H1 (cell line): ENCODE results near the gene GAS7. TPM values are rescaled to one million over a fixed set of nuclear protein-coding genes. Genes with fewer than 3 reads are reported as not detected.

Experiments
- CREB1 ChIP-seq: IDR thresholded peaks from 2 replicates; pipeline ENCODE4 v1.6.1; 2012; ENCODE audit warnings: inconsistent platforms
- NRF1 ChIP-seq: IDR thresholded peaks from 2 replicates; pipeline ENCODE4 v1.6.1; 2011; ENCODE audit warnings: mild to moderate bottlenecking, low read depth, low read length, improper control_type of control experiment
- polyA plus RNA-seq, 7 experiments: library from polyadenylated mRNA; depleted of rRNA in 3 of 7; stranded (reverse) in 5 of 7; unstranded in 2 of 7; fragments of >200 nt in 5 of 7; fragments of 200-250 nt in 2 of 7; gene quantifications; 1 replicate in 5 of 7; 2 replicates in 1 of 7; 4 replicates in 1 of 7; pipeline versions ENCODE4 v1.2.1 to v1.2.3, GENCODE V29; 2011 to 2013; ENCODE audit warnings: missing spikeins in 2 of 7, mixed read lengths in 2 of 7
- total RNA-seq: library from RNA; stranded (reverse); fragmentation: NEBNext Ultra II Directional; extraction: Animal tissue kit (Norgen Biotek cat#: 25700); gene quantifications from 2 replicates; pipeline ENCODE4 v1.2.1, GENCODE V29; 2021
- TF ChIP-seq, protein P1 (sequence below): fragments of 300-600 bp; sonication (generic); IDR thresholded peaks from 2 replicates; pipeline ENCODE4 v1.7.1; 2012; ENCODE audit warnings: low read length, moderate library complexity, mild to moderate bottlenecking, inconsistent platforms; ENCODE audit not compliant: insufficient replicate concordance
- TF ChIP-seq, protein P2 (sequence below): IDR thresholded peaks from 2 replicates; pipeline ENCODE4 v1.6.1; 2012; ENCODE audit warnings: low read length, inconsistent platforms

GAS7 gene
- total and polyA plus RNA-seq, 2 of the 8 experiments (the other 6 are each of a cell fraction or from before 2014, with no cell fraction given) = 5.0 to 14.5 TPM

DNA sequence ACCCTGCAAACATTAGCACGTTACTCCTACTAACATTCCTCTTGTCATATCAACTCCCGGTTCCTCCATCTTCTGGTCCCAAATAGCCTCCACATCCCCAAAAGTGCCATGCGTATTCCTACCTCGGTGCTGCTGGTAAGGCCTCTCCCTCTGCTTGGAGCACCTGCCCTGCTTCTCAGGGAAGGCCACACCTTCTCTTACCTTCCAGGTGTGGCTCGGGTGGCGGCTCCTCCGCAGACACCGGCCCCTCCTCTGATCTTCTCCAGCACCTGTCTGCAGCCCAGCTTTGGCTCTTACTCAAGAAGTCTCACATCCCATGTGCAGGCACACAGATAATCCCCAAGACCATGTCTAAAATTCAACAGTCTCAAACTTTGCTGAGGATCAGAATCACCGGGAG, 92.3 kb downstream of the GAS7 start (continued):
- TF ChIP-seq, protein P1, sequence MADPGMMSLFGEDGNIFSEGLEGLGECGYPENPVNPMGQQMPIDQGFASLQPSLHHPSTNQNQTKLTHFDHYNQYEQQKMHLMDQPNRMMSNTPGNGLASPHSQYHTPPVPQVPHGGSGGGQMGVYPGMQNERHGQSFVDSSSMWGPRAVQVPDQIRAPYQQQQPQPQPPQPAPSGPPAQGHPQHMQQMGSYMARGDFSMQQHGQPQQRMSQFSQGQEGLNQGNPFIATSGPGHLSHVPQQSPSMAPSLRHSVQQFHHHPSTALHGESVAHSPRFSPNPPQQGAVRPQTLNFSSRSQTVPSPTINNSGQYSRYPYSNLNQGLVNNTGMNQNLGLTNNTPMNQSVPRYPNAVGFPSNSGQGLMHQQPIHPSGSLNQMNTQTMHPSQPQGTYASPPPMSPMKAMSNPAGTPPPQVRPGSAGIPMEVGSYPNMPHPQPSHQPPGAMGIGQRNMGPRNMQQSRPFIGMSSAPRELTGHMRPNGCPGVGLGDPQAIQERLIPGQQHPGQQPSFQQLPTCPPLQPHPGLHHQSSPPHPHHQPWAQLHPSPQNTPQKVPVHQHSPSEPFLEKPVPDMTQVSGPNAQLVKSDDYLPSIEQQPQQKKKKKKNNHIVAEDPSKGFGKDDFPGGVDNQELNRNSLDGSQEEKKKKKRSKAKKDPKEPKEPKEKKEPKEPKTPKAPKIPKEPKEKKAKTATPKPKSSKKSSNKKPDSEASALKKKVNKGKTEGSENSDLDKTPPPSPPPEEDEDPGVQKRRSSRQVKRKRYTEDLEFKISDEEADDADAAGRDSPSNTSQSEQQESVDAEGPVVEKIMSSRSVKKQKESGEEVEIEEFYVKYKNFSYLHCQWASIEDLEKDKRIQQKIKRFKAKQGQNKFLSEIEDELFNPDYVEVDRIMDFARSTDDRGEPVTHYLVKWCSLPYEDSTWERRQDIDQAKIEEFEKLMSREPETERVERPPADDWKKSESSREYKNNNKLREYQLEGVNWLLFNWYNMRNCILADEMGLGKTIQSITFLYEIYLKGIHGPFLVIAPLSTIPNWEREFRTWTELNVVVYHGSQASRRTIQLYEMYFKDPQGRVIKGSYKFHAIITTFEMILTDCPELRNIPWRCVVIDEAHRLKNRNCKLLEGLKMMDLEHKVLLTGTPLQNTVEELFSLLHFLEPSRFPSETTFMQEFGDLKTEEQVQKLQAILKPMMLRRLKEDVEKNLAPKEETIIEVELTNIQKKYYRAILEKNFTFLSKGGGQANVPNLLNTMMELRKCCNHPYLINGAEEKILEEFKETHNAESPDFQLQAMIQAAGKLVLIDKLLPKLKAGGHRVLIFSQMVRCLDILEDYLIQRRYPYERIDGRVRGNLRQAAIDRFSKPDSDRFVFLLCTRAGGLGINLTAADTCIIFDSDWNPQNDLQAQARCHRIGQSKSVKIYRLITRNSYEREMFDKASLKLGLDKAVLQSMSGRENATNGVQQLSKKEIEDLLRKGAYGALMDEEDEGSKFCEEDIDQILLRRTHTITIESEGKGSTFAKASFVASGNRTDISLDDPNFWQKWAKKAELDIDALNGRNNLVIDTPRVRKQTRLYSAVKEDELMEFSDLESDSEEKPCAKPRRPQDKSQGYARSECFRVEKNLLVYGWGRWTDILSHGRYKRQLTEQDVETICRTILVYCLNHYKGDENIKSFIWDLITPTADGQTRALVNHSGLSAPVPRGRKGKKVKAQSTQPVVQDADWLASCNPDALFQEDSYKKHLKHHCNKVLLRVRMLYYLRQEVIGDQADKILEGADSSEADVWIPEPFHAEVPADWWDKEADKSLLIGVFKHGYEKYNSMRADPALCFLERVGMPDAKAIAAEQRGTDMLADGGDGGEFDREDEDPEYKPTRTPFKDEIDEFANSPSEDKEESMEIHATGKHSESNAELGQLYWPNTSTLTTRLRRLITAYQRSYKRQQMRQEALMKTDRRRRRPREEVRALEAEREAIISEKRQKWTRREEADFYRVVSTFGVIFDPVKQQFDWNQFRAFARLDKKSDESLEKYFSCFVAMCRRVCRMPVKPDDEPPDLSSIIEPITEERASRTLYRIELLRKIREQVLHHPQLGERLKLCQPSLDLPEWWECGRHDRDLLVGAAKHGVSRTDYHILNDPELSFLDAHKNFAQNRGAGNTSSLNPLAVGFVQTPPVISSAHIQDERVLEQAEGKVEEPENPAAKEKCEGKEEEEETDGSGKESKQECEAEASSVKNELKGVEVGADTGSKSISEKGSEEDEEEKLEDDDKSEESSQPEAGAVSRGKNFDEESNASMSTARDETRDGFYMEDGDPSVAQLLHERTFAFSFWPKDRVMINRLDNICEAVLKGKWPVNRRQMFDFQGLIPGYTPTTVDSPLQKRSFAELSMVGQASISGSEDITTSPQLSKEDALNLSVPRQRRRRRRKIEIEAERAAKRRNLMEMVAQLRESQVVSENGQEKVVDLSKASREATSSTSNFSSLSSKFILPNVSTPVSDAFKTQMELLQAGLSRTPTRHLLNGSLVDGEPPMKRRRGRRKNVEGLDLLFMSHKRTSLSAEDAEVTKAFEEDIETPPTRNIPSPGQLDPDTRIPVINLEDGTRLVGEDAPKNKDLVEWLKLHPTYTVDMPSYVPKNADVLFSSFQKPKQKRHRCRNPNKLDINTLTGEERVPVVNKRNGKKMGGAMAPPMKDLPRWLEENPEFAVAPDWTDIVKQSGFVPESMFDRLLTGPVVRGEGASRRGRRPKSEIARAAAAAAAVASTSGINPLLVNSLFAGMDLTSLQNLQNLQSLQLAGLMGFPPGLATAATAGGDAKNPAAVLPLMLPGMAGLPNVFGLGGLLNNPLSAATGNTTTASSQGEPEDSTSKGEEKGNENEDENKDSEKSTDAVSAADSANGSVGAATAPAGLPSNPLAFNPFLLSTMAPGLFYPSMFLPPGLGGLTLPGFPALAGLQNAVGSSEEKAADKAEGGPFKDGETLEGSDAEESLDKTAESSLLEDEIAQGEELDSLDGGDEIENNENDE = no peak
- TF ChIP-seq, protein P2, sequence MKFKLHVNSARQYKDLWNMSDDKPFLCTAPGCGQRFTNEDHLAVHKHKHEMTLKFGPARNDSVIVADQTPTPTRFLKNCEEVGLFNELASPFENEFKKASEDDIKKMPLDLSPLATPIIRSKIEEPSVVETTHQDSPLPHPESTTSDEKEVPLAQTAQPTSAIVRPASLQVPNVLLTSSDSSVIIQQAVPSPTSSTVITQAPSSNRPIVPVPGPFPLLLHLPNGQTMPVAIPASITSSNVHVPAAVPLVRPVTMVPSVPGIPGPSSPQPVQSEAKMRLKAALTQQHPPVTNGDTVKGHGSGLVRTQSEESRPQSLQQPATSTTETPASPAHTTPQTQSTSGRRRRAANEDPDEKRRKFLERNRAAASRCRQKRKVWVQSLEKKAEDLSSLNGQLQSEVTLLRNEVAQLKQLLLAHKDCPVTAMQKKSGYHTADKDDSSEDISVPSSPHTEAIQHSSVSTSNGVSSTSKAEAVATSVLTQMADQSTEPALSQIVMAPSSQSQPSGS = no peak
- TF ChIP-seq CREB1 (no peak), NRF1 (no peak)
